Erythroblast (primary cell): ENCODE data around the gene PPP3CA.

ENCODE experiments used
- GATA1 ChIP-seq: IDR thresholded peaks from 2 replicates; pipeline ENCODE4 v1.6.1; 2011; ENCODE audit warnings: low read depth, mild to moderate bottlenecking, control low read depth, low read length, moderate library complexity
- POLR2A ChIP-seq: IDR thresholded peaks from 2 replicates; pipeline ENCODE4 v1.6.1; 2011; ENCODE audit warnings: mild to moderate bottlenecking, low read length

DNA sequence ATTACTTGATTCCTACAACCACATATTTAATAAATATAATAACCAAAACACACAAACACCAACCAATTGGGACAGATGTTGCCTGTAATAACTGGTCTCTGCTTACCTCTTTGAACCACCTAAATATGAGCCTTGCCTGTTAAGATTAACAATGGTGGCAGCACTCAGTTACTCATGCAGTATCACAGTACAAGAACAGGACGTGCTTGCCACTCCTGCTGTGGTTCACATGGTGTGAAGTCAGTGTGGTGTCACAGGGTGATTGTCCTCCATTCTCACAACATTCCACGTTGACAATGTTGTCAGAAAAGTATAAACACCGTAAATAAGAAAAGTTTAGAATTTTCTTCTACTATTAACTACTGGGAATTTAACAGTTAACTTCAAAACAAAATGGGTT, 365.0 kb downstream of the PPP3CA start:
- TF ChIP-seq POLR2A, result no peak
- no peak for TF ChIP-seq GATA1
